Adipocyte (in vitro differentiated cells): Measurements from ENCODE around the gene FXYD7.

ENCODE experiments used
- DNase-seq: peaks from one replicate; pipeline ENCODE4 v3.0.0-alpha.2; 2015; ENCODE audit warnings: low read depth
- H3K27me3 ChIP-seq: replicated peaks from 2 replicates; pipeline ENCODE4 v1.7.0; 2013; ENCODE audit warnings: mild to moderate bottlenecking, low read length, moderate library complexity; ENCODE audit not compliant: control insufficient read depth, insufficient read depth
- H3K36me3 ChIP-seq: 2 replicates; pipeline ENCODE4 v1.7.0; 2013; ENCODE audit warnings: low read length, mild to moderate bottlenecking, moderate library complexity; ENCODE audit not compliant: control insufficient read depth, insufficient read depth, severe bottlenecking
- H3K4me1 ChIP-seq: 2 replicates; pipeline ENCODE4 v1.7.0; 2013; ENCODE audit warnings: mild to moderate bottlenecking, low read length, moderate library complexity; ENCODE audit not compliant: control insufficient read depth, insufficient read depth
- H3K4me3 ChIP-seq: 2 replicates; pipeline ENCODE4 v1.7.0; 2013; ENCODE audit warnings: mild to moderate bottlenecking, low read length, moderate library complexity
- H3K9ac ChIP-seq: 2 replicates; pipeline ENCODE4 v1.7.0; 2013; ENCODE audit warnings: mild to moderate bottlenecking, low read length, moderate library complexity
- H3K9me3 ChIP-seq: 2 replicates; pipeline ENCODE4 v1.7.0; 2013; ENCODE audit warnings: mild to moderate bottlenecking, low read length, moderate library complexity; ENCODE audit not compliant: control insufficient read depth

FXYD7 gene

GRCh38 chr19:35199481-35199880, 56.4 kb downstream of the FXYD7 start:
- Histone ChIP-seq H3K27me3 (peaks cover 16% of the 10 kb centered on the region), H3K36me3 (no peaks in the 10 kb centered on the region), H3K4me3 (no peak overlapping the region), H3K4me1 (peaks cover 6% of the 10 kb centered on the region), H3K9ac (no peak overlapping the region), H3K9me3 (no peaks in the 10 kb centered on the region)
- no peak for DNase-seq

DNA sequence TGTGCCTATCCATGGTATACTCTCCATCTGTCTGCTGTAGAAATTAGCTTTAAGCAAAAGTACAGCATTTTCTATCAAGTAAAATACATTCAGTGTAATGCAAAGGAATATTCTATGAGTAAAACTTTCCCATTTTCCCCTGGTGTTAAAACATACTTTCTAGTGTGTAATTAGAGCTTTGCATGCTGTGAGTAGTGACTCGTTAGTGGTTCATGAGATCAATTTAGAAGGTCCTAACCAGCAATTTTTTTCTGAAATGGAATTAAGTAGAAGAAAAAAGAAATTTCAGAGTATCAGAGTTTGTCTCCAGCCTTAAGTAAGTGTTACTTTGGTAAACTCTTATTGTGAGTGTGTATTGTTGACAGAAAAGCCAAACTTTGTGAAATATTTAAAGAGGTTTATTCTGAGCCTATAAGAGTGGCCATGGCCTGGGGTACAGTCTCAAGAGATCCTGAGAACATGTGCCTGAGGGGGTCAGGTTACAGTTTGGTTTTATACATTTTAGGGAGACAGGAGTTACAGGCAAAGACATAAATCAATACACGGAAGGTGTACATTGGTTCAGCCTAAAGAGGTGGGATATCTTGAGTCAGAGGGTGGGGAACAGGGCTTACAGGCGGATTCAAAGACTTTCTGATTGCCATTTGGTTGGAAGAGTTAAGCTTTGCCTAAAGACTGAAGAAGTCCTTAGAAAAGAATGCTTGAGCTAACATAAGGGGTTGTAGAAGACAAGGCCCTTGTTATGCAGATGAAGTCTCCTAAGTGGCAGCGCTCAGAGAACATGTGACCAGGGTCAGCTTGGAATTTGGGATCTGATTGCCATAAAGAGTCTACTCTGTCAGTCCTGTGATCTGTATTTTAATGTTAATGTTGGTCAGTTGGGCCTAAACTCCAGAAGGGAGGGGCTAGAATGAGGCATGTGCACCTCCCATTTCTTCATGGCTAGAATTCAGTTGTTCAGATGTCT, 60.0 kb downstream of the FXYD7 start:
- DNase-seq, result no peak
- H3K4me3 ChIP-seq, result no peak overlapping the region
- H3K4me1 ChIP-seq, result no peaks in the 10 kb centered on the region
- no peaks in the 10 kb centered on the region for H3K9me3 ChIP-seq
- no peak overlapping the region for H3K9ac ChIP-seq
- no peaks in the 10 kb centered on the region for H3K36me3 ChIP-seq
- peaks cover 24% of the 10 kb centered on the region for H3K27me3 ChIP-seq
